ENCODE data around the gene PIM3. TPM values are rescaled to one million over a fixed set of nuclear protein-coding genes. Genes with fewer than 3 reads are reported as not detected.

The PIM3 gene
- total and polyA plus RNA-seq, 2 of the 8 experiments (the other 6 are each of a cell fraction or from before 2014, with no cell fraction given) = 22.6 to 30.0 TPM

DNA sequence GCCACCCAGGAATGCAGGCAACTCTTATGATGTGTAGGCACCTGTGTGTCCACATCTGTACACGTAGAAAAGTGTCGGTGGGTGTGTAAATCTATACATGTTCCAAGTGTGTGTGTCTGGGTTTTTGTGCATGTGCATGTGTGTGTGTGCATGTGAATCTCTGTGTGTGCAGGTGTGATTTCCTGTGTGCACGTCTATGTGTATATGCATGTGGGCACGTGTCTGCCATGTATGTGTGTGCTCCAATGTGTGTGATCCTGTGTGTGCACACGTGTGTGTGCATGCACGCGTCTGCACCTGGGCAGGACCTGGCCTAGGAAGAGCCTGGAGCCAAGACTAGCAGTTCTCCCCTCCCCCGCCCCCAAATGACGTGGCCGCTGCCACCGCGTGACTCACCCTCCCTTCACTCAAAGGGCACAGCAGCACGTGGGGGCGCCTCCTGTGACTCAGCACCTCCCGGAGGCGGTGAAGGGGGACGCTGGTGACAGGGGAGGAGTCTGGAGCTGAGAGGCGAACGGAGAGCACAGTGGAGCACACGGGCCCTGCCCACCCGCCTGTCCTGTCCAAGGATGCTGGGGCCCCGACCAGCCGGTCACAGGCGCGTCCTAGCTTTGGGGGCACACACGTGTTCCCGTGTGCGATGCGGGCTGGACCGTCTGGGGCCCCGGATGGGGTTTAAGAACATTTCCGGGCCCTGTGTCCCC is 10.1 kb downstream of the PIM3 start:
- Histone ChIP-seq H2AK5ac (ENCODE audit: low read depth, low read length) (peak overlapping the region; percentile 95), H2AFZ (ENCODE audit: low read length) (no peak overlapping the region), H3K27me3 (replicated peaks in 1 of 4; ENCODE audit: control insufficient read depth in 3 of 4, extremely low read depth in 1 of 4, insufficient read depth in 3 of 4, low read length in 3 of 4) (peaks cover 6 to 33% (median 24%) of the 10 kb centered on the region in 4 experiments), H3K56ac (replicated peaks; ENCODE audit: insufficient read length, low read depth, low read length) (peak overlapping the region; percentile 25), H2BK5ac (ENCODE audit: low read depth, low read length) (peak overlapping the region; percentile 1; the same call in 1 of the 2 replicates), H3K4me3 (ENCODE audit: extremely low read depth in 1 of 4, insufficient read depth in 2 of 4, low read depth in 3 of 4, low read length in 4 of 4) (peak overlapping the region; percentile 30 to 60 (median 44); a peak in 7 of 8 replicates), H4K8ac (ENCODE audit: extremely low read depth, insufficient read depth, low read length) (peak overlapping the region; percentile 89; the same call in 1 of the 2 replicates), H4K91ac (replicated peaks; ENCODE audit: insufficient read length, low read length) (peak overlapping the region; percentile 45), H3K79me1 (ENCODE audit: low read depth, low read length) (peaks cover 5% of the 10 kb centered on the region), H3K27ac (ENCODE audit: low read depth, low read length) (no peak overlapping the region), H4K5ac (ENCODE audit: insufficient read length, low read depth, low read length) (no peak overlapping the region), H3K9ac (replicated peaks in 1 of 4; ENCODE audit: extremely low read depth in 1 of 4, low read depth in 3 of 4, low read length in 3 of 4) (no peak overlapping the region), H3K23ac (ENCODE audit: insufficient read length) (no peak overlapping the region), H2BK15ac (ENCODE audit: low read length) (peak overlapping the region; percentile 72; the same call in 1 of the 2 replicates), H2BK20ac (ENCODE audit: low read length) (peak overlapping the region; percentile 73), H3K4ac (replicated peaks; ENCODE audit: insufficient read length, low read depth, low read length) (no peak overlapping the region), H3K4me1 (replicated peaks in 1 of 4; ENCODE audit: control insufficient read depth in 3 of 4, insufficient read depth in 4 of 4, low read length in 3 of 4) (peaks cover 0 to 18% (median 7%) of the 10 kb centered on the region in 4 experiments; a peak in 6 of 7 replicates), H3K79me2 (ENCODE audit: control insufficient read depth in 1 of 2, insufficient read depth in 2 of 2, low read length in 2 of 2) (no peaks in the 10 kb centered on the region), H2BK120ac (replicated peaks; ENCODE audit: low read depth, low read length) (no peak overlapping the region), H2BK12ac (ENCODE audit: low read depth, low read length) (peak overlapping the region; percentile 95; the same call in 1 of the 2 replicates), H3K14ac (ENCODE audit: insufficient read length) (no peak overlapping the region), H3K18ac (ENCODE audit: extremely low read depth, low read length) (peak overlapping the region; percentile 71), H4K20me1 (replicated peaks in 1 of 2; ENCODE audit: control insufficient read depth in 1 of 2, insufficient read depth in 2 of 2, low read length in 2 of 2) (peaks cover 0 to 15% of the 10 kb centered on the region in 2 experiments), H3K36me3 (ENCODE audit: control insufficient read depth in 2 of 4, insufficient read depth in 4 of 4, low read length in 3 of 4) (no peaks in the 10 kb centered on the region; a peak in 1 of 8 replicates), H3K23me2 (ENCODE audit: low read depth, low read length) (peaks cover 23% of the 10 kb centered on the region), H3K4me2 (ENCODE audit: insufficient read depth in 1 of 2, low read depth in 2 of 2, low read length in 2 of 2) (peak overlapping the region; percentile 46 to 71), H3K9me3 (ENCODE audit: insufficient read depth in 2 of 2, low read depth in 1 of 2, low read length in 1 of 2) (no peaks in the 10 kb centered on the region)
- WGBS, 2 experiments (ENCODE audit: extremely low coverage in 1 of 2, insufficient coverage in 1 of 2, insufficient read length in 1 of 2, insufficient replicate concordance in 2 of 2, low coverage in 1 of 2, low lambda C conversion rate in 2 of 2, missing lambda C conversion rate in 1 of 2) = 24% methylated on average over 32 of the region's 32 CpGs; no CpG with 5 or more reads in 1 of the 2 experiments
- DNase-seq (ENCODE audit: low read depth in 1 of 2, low spot score in 2 of 2) = peak; percentile 70
- no peak for FAIRE-seq
- POLR2A ChIA-PET (ENCODE audit: partially characterized antibody) = interaction anchor here (0.6 to 1.5 kb wide), 5 partner anchors 10 to 37 kb away, joined by 3 to 4 read pairs (median 3); partner anchors contain the start of gene PIM3
- CTCF ChIA-PET (ENCODE audit: partially characterized antibody) = interaction anchor here (0.8 to 2.5 kb wide), 4 partner anchors 9 to 60 kb away, joined by 4 to 8 read pairs (median 6); no protein-coding TSS in a partner anchor
- TF ChIP-seq HDAC6 (IDR thresholded peaks at IDR 0.05; ENCODE audit: low read depth, low read length) (no peak), CHD2 (IDR thresholded peaks at IDR 0.05; ENCODE audit: low read length) (0 out of 2 replicates have a peak, but pooled peaks have one; percentile 24), JUN (IDR thresholded peaks at IDR 0.05; ENCODE audit: low read depth, low read length) (no peak), SP2 (IDR thresholded peaks at IDR 0.05; ENCODE audit: low read length) (no peak), POLR2A (IDR thresholded peaks at IDR 0.05; ENCODE audit: control extremely low read depth in 1 of 2, low read depth in 2 of 2, low read length in 2 of 2) (peak in 1 of 2 experiments; percentile 25; a peak in 1 of 3 replicates), POLR2AphosphoS5 (IDR thresholded peaks at IDR 0.05; ENCODE audit: low read depth, low read length) (no peak; the same call in 1 of the 2 replicates), CTBP2 (IDR thresholded peaks at IDR 0.05; ENCODE audit: borderline replicate concordance, insufficient read depth, insufficient read length, low read length) (no peak), KDM1A (IDR thresholded peaks at IDR 0.05; ENCODE audit: borderline replicate concordance, low read length) (peak; percentile 11; the same call in 1 of the 2 replicates), RNF2 (IDR thresholded peaks at IDR 0.05; ENCODE audit: borderline replicate concordance, low read depth, low read length, missing control alignments, poor library complexity, severe bottlenecking) (no peak), NRF1 (IDR thresholded peaks at IDR 0.05; ENCODE audit: low read depth, low read length) (no peak)
- TF ChIP-seq, protein P1, sequence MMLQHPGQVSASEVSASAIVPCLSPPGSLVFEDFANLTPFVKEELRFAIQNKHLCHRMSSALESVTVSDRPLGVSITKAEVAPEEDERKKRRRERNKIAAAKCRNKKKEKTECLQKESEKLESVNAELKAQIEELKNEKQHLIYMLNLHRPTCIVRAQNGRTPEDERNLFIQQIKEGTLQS (IDR thresholded peaks at IDR 0.05; ENCODE audit: insufficient read depth, low read depth, low read length) = peak; percentile 76

Measured in H1 (cell line).